Heart left ventricle (tissue), 16 donors: Measurements from ENCODE around the gene GET3. TPM values are rescaled to one million over a fixed set of nuclear protein-coding genes. Genes with fewer than 3 reads are reported as not detected.

Source experiments
- ATAC-seq, 4 donors: fragments of 200-7000 bp; cut with Tn5 transposase; one replicate each; pipeline ENCODE4 v1.9.1; 2020 to 2022; ENCODE audit warnings: moderate library complexity in 4 of 4, mild to moderate bottlenecking in 3 of 4, moderate number of reproducible peaks in 1 of 4
- DNase-seq, 5 donors: peaks; one replicate each; pipeline ENCODE4 v3.0.0-alpha.2; 2020
- H3K27ac ChIP-seq, 12 donors: fragments of 200-600 bp; sonication (generic) in 4 of 12; one replicate each; pipeline versions ENCODE4 v1.5.0 to v1.8.0; 2016 to 2022; ENCODE audit warnings: mild to moderate bottlenecking in 2 of 12
- H3K27me3 ChIP-seq, 9 donors: fragments of 200-600 bp; sonication (generic) in 2 of 9; one replicate each; pipeline versions ENCODE4 v1.5.1 to v1.8.0; 2016 to 2022; ENCODE audit warnings: mild to moderate bottlenecking in 3 of 9
- H3K36me3 ChIP-seq, 9 donors: fragments of 200-600 bp; sonication (generic) in 2 of 9; one replicate each; pipeline versions ENCODE4 v1.5.0 to v1.8.0; 2018 to 2022; ENCODE audit warnings: mild to moderate bottlenecking in 2 of 9
- H3K4me1 ChIP-seq, 12 donors: fragments of 200-600 bp; sonication (generic) in 4 of 12; one replicate each; pipeline versions ENCODE4 v1.5.0 to v1.8.0; 2016 to 2022; ENCODE audit warnings: mild to moderate bottlenecking in 3 of 12
- H3K4me3 ChIP-seq, 12 donors: fragments of 200-600 bp; sonication (generic) in 4 of 12; one replicate each; pipeline versions ENCODE4 v1.5.0 to v1.8.0; 2017 to 2022; ENCODE audit warnings: mild to moderate bottlenecking in 9 of 12, moderate library complexity in 4 of 12
- H3K9me3 ChIP-seq, 12 donors: fragments of 200-600 bp; sonication (generic) in 4 of 12; one replicate each; pipeline versions ENCODE4 v1.5.0 to v1.8.0; 2016 to 2022; ENCODE audit warnings: mild to moderate bottlenecking in 1 of 12
- POLR2A ChIP-seq, 2 donors: fragments of 450-650 bp; IDR thresholded peaks; one replicate each; pipeline ENCODE4 v1.6.1; 2017; ENCODE audit warnings: antibody characterized with exemption in 2 of 2, mild to moderate bottlenecking in 2 of 2, moderate library complexity in 2 of 2
- WGBS, 4 donors: extraction: QIAGEN DNeasy Blood & Tissue Kit in 2 of 4; methylation state at CpG; one replicate each; pipeline versions ENCODE4 v1.1.5 to v1.1.7; 2013 to 2018; 5-methylcytosine and 5-hydroxymethylcytosine counted together
- intact Hi-C, 10 donors: fragments of 100-400 bp; cut with DNase I; formaldehyde crosslinking; loops; one replicate each; pipeline versions ENCODE4 v1.11.1 to v1.14.2; 2022
- polyA plus RNA-seq, 2 donors: library from polyadenylated mRNA; stranded (reverse); fragments of 200-250 nt; gene quantifications; one replicate each; pipeline ENCODE4 v1.2.3, GENCODE V29; 2013
- total RNA-seq, 9 donors: library from RNA; depleted of rRNA in 2 of 9; stranded (reverse); fragments of >200 nt in 2 of 9; fragmentation: NEBNext Ultra II Directional in 3 of 9; extraction: Animal tissue kit (Norgen Biotek cat#: 25700) in 3 of 9; gene quantifications; one replicate each; pipeline versions ENCODE4 v1.1.0 to v1.2.4, GENCODE V29; 2016 to 2023
- TF ChIP-seq, protein P1 (sequence below), 12 donors: fragments of 200-600 bp; sonication (generic) in 4 of 12; IDR thresholded peaks; one replicate each; pipeline versions ENCODE4 v1.5.0 to v1.8.0; 2018 to 2022; ENCODE audit warnings: antibody characterized with exemption in 12 of 12, mild to moderate bottlenecking in 5 of 12
- donor health status: ischemic (EF 13 %, LVEDD 7.1; RV severe dilation, severe dysfunction).
- donor health status: healthy with polysubstance abuse.
- donor health status: DM: no; HTN: yes; CAD: no.
- donor health status: DM: no; HTN: no; CAD: no.
- donor health status: ischemic (EF 25% LVEDD 6.9; RV normal size, moderate dysfunction).
- donor health status: ischemic (EF 25% LVEDD 5.7; RV mildly dilated, moderate dysfunction).
- donor health status: healthy.
- donor health status: DM: yes; HTN: yes; CAD: no.
- donor health status: ischemic (EF 35%, LVEDD 5.7; RV mildly dilated, moderate dysfunction).
- donor health status: nonischemic (EF 11% LVEDD 7.7; RV severe dilation, severe dysfunction).
- donor health status: DM: yes; HTN: yes; CAD: no.
- donor health status: PGD.
- donor health status: ischemic (EF 29% LVEDD 5.4; RV normal size, mild dysfunction).
- donor health status: nonischemic (EF 23%, LVEDD 6.1; RV moderate dilation, normal function).

Gene GET3
- total and polyA plus RNA-seq, 11 donors = 54.3 to 133 (median 62.9) TPM

DNA sequence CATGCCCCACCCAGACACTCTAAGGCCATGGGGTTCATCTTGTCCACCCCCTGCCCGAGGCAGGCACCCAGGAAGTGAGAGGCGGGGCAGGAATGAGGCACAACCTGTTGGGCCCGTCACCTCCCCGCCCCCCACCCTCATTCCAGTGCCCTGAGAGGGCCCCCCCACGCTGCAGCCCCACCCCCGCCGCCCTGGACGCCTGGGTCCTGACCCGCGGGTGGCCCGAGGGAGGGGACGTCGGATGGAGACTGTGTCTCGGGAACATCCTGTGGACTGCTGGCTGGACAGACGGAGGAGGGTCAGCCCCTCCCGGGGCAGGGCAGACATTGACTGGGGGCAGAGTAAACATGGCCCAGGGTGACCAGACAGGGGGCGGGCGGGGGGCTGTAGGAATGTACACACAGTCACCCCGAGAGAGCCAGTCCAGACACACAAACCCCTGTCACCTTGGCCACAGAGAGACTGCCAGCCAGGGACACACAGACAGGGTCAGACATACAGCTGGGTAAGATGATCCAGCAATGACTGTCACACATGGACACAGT is 46.6 kb downstream of the GET3 start:
- Histone ChIP-seq H3K27me3 (no peaks in the 10 kb centered on the region), H3K36me3 (no peaks in the 10 kb centered on the region), H3K9me3 (no peaks in the 10 kb centered on the region), H3K27ac (peak overlapping the region; percentile 92 to 100 (median 99)), H3K4me3 (peak overlapping the region in 8 of 12 donors; percentile 51 to 67 (median 56)), H3K4me1 (peaks cover 7 to 91% (median 66%) of the 10 kb centered on the region in 12 donors)
- DNase-seq = peak; percentile 79 to 88 (median 82)
- ATAC-seq = peak; percentile 5 to 46 (median 26)
- intact Hi-C loops = loop anchor here in 1 of 10 donors (10.0 kb wide), 1 partner anchor 371 kb away; the partner anchor contains the start of genes IER2 and STX10
- TF ChIP-seq, protein P1, sequence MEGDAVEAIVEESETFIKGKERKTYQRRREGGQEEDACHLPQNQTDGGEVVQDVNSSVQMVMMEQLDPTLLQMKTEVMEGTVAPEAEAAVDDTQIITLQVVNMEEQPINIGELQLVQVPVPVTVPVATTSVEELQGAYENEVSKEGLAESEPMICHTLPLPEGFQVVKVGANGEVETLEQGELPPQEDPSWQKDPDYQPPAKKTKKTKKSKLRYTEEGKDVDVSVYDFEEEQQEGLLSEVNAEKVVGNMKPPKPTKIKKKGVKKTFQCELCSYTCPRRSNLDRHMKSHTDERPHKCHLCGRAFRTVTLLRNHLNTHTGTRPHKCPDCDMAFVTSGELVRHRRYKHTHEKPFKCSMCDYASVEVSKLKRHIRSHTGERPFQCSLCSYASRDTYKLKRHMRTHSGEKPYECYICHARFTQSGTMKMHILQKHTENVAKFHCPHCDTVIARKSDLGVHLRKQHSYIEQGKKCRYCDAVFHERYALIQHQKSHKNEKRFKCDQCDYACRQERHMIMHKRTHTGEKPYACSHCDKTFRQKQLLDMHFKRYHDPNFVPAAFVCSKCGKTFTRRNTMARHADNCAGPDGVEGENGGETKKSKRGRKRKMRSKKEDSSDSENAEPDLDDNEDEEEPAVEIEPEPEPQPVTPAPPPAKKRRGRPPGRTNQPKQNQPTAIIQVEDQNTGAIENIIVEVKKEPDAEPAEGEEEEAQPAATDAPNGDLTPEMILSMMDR (IDR thresholded peaks at IDR 0.05) = no peak
- TF ChIP-seq POLR2A (IDR thresholded peaks at IDR 0.05) = no peak
- WGBS, 4 donors = 10 to 40% (median 22%) methylated on average over 5 to 19 of the region's 19 CpGs

DNA sequence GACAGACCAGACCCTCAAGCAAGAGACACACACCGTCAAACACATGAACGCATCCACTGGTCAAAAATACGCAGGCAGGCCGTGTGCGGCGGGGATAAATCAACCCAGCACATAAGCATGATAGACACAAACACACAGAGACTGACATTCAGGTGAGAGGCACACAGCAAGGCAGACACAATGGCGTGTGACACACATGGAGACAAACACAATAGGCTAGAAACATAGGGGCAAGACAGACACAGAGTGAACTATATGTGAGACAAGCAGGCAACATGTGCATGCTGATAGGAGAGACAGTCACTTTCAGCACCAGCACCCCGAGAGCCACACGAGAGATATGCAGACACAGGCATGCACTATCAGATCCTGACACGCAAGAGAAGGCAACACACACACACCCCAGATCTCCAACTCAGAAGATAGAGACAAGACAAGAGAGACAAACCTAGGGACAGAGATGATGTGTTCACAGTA is 47.1 kb downstream of the GET3 start:
- intact Hi-C loops = loop anchor here in 1 of 10 donors (10.0 kb wide), 1 partner anchor 370 kb away; the partner anchor contains the start of genes IER2 and STX10
- Histone ChIP-seq H3K9me3 (no peaks in the 10 kb centered on the region), H3K4me1 (peaks cover 7 to 90% (median 66%) of the 10 kb centered on the region in 12 donors), H3K36me3 (no peaks in the 10 kb centered on the region), H3K27me3 (no peaks in the 10 kb centered on the region), H3K27ac (peak overlapping the region; percentile 92 to 100 (median 99)), H3K4me3 (peak overlapping the region in 3 of 12 donors; percentile 18 to 58 (median 20))
- TF ChIP-seq POLR2A (IDR thresholded peaks at IDR 0.05) = no peak
- TF ChIP-seq, protein P1 (IDR thresholded peaks at IDR 0.05) = no peak
- ATAC-seq = no peak
- no peak for DNase-seq
- WGBS, 4 donors = 45 to 53% (median 49%) methylated on average over 10 of the region's 10 CpGs

DNA sequence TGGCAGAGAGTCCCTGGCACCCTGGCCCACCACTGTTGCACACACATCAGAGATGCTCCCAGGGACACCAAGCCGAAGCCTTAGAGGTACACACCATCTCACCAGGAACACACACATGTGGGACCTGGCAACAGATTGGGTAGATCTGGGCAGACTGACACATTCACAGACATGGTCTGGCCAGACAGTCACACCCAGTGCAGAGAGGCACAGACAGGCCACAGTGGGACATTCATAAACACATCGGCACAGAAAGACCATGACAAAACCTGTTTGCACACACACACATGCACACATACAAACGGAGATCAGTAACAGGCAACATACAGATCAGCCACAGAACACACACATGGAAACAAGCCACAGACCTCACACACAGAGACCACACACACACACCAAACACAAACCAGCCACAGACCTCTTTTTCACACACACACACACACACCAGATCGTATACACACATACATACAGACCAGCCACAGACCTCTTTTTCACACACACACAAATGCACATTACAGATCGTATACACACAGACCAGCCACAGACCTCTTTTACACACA is 47.7 kb downstream of the GET3 start:
- Histone ChIP-seq H3K27ac (peak overlapping the region; percentile 74 to 100 (median 99)), H3K36me3 (no peaks in the 10 kb centered on the region), H3K9me3 (no peaks in the 10 kb centered on the region), H3K4me3 (peak overlapping the region in 3 of 12 donors; percentile 18 to 58 (median 20)), H3K27me3 (no peaks in the 10 kb centered on the region), H3K4me1 (peaks cover 7 to 85% (median 65%) of the 10 kb centered on the region in 12 donors)
- DNase-seq = no peak
- intact Hi-C loops = loop anchor here in 1 of 10 donors (10.0 kb wide), 1 partner anchor 370 kb away; the partner anchor contains the start of genes IER2 and STX10
- ATAC-seq = no peak
- WGBS, 4 donors = 63 to 76% (median 71%) methylated on average over 5 of the region's 5 CpGs
- TF ChIP-seq POLR2A (IDR thresholded peaks at IDR 0.05) = no peak
- TF ChIP-seq, protein P1 (IDR thresholded peaks at IDR 0.05) = no peak

DNA sequence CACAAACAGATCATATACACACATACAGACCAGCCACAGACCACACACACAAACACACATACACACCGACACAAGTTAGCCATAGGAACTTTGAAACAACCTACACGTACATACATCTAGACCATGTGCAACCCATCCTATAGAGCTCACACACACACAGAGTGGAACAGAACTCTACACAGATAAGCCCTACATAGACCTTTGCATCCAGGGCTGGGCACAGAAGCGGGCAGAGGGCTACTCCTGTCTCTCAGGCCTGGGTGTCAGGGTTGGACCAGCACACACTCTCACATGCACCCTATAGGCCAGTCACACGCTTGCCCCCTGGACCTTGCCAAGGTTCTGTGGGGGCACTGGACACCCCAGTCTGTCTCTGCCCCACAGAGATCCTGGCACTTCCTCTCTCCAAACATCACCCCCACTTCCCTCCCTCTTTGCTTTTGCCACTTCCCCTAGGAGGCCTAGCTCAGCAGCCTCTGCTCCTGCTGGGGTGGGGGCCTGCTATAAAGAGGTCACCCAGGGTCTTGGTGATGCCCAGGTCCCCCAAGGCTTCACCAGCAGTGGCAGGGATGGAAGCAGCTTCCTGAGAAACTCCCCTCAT is 48.2 kb downstream of the GET3 start:
- peak in 1 of 5 donors; percentile 55 for DNase-seq
- Histone ChIP-seq H3K4me3 (peak overlapping the region in 3 of 12 donors; percentile 12 to 58 (median 18)), H3K9me3 (no peaks in the 10 kb centered on the region), H3K27ac (peak overlapping the region; percentile 74 to 100 (median 99)), H3K4me1 (peaks cover 7 to 84% (median 68%) of the 10 kb centered on the region in 12 donors), H3K27me3 (no peaks in the 10 kb centered on the region), H3K36me3 (no peaks in the 10 kb centered on the region)
- 76 to 83% (median 77%) methylated on average over 4 of the region's 4 CpGs for WGBS, 4 donors
- intact Hi-C loops = loop anchor here in 1 of 10 donors (10.0 kb wide), 1 partner anchor 369 kb away; the partner anchor contains the start of genes IER2 and STX10
- no peak for ATAC-seq
- TF ChIP-seq POLR2A (IDR thresholded peaks at IDR 0.05) = no peak
- TF ChIP-seq, protein P1 (IDR thresholded peaks at IDR 0.05) = no peak
